ENCODE results near the gene PNPLA6.

PNPLA6 gene

DNA sequence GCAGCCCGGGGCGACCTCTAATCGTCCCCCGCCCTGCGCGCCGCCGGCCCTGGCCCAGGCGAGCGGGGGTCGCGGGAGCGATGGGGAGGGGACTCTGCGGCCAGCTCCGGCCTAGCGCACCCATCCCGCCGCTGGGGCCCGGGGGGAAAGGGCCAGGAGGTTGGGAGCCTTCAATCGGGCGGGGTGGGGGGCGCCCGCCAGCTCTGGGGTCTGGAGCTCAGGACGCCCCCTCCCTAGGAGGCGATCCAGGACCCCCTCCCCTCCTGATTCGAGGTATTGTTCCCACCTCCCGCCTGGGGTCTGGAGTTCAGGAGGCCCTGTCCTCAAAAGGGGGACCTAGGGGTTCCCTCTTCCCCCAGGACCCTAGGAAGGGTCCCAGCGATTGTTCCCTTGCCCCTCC lies 19.2 kb upstream of the PNPLA6 start:
- DNase-seq = no peak

DNA sequence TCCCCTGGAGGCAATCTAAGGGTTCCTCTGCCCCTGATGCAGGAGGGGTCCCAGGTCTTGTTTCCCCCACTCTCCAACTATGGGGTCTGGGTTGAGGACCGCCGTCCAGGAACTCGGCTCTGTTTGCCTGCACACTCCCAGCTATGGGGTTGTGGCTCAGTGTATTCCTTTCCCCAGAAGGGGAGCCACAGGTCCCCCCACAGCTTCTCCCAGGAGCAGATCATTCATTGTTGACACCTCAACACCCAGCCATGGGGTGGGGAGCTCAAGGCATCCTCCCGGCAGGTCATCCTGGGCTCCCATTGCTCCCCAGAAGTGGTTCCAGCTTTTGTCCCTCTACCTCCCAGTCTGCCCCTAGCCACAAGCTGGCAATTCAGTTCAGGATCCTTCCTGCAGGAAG lies 18.6 kb upstream of the PNPLA6 start:
- no peak for DNase-seq

- DNase-seq = no peak
Measured at GRCh38 chr19:7519361-7520130, 16.0 kb upstream of the PNPLA6 start.

DNA sequence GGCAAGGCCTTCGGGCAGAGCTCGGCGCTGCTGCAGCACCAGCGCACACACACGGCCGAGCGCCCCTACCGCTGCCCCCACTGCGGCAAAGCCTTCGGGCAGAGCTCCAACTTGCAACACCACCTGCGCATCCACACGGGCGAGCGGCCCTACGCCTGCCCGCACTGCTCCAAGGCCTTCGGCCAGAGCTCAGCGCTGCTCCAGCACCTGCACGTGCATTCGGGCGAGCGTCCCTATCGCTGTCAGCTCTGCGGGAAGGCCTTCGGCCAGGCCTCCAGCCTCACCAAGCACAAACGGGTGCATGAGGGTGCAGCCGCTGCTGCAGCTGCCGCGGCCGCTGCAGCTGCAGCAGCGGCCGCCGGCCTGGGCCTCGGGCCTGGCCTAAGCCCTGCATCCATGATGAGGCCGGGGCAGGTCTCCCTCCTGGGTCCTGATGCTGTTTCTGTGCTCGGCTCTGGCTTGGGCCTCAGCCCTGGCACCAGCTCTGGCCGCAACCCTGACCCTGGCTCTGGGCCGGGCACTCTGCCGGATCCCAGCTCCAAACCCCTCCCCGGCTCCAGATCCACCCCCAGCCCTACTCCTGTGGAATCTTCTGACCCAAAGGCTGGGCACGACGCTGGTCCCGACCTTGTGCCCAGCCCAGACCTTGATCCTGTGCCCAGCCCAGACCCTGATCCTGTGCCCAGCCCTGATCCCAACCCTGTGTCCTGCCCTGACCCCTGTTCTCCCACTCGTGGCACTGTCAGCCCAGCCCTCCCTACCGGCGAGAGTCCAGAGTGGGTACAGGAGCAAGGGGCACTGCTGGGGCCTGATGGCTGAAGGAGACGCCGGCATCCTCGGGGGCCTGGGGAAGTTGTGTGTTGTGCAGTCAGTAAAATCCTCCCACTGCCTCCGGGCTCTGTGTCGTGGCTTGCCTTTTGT lies 15.1 kb upstream of the PNPLA6 start:
- DNase-seq = no peak

- DNase-seq = no peak
Measured at GRCh38 chr19:7521551-7522071, 13.9 kb upstream of the PNPLA6 start.

- DNase-seq = peak; percentile 100
Measured at GRCh38 chr19:7522072-7522922, 13.2 kb upstream of the PNPLA6 start, which contains the start of gene MCOLN1. Gene MCOLN1 (plus strand): TSS chr19:7522624. CDS start chr19:7522751, 127 bp downstream.

- DNase-seq = no peak
Measured at GRCh38 chr19:7522923-7523667, 12.4 kb upstream of the PNPLA6 start.

- no peak for DNase-seq
Measured at GRCh38 chr19:7524523-7524922, 11.0 kb upstream of the PNPLA6 start.

DNA sequence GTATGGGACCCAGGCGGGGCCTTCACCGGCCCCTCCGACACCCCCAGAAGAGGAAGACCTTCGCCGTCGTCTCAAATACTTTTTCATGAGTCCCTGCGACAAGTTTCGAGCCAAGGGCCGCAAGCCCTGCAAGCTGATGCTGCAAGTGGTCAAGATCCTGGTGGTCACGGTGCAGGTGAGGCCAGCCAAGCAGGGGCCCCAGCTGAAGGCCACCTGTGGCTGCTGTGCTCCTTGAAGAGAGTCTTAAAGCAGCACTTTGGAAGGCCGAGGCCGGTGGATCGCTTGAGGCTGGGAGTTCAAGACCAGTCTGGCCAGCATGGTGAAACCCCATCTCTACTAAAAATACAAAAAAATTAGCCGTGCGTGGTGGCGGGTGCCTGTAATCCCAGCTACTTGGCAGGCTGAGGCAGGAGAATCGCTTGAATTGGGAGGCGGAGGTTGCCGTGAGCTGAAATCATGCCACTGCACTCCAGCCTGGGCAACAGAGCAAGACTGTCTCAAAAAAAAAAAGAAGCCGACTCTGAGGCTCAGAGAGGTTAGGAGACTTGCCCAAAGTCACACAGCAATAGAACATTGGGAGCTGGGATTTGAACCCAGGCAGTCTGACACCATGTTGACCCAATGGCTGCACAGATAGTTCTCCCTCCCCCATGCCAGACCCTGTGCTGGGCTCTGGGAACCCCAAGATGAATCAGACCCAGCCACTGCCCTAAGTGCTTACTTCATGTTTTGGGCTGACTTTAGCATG lies 10.4 kb upstream of the PNPLA6 start:
- no peak for DNase-seq

DNA sequence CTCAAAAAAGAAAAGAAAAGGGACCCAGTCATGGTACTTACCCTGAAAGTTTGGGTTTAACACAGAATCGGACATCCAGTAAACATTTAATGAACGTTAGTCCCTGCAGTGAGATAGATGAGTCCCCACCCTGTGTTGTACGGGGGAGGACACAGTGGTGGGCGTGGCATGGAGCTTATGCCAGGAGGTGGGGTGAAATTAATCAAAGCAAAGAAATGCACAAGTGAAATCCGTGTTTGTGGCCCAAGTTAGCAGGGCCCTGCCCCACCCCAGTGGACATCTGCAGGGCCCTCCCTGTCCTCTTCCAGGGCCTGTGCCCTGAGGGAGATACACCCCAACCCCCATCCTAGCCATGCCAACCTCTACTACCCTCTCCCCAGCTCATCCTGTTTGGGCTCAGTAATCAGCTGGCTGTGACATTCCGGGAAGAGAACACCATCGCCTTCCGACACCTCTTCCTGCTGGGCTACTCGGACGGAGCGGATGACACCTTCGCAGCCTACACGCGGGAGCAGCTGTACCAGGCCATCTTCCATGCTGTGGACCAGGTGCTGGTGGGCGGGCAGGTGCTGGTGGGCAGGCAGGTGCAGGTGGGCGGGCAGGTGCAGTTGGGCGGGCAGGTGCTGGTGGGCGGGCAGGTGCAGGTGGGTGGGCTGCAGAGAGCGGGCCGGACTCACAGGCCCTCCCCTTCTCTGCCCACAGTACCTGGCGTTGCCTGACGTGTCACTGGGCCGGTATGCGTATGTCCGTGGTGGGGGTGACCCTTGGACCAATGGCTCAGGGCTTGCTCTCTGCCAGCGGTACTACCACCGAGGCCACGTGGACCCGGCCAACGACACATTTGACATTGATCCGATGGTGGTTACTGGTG lies 9.2 kb upstream of the PNPLA6 start:
- DNase-seq = no peak

DNA sequence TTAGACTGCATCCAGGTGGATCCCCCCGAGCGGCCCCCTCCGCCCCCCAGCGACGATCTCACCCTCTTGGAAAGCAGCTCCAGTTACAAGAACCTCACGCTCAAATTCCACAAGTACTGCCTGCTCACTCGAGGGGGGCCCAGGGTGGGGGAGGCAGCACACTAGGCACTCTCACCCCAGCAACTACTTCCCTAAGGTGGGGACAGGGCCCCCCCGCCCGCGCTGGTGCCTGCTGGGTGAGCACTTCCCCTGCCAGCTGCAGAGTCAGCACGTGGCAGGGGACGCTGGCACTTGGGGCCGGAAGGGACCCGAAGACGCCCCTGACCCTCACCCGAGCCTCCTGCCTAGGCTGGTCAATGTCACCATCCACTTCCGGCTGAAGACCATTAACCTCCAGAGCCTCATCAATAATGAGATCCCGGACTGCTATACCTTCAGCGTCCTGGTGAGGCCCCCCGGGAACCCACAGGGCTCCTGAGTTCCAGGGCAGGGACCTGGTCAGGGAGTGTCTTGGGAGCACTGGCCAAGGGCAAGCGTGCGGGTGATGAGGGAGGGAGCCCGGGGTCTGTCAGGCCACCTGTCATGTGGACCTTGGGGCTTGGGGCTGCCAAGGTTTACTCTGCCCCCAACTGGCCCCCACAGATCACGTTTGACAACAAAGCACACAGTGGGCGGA lies 7.9 kb upstream of the PNPLA6 start:
- no peak for DNase-seq

GRCh38 chr19:7528192-7528519 lies 7.4 kb upstream of the PNPLA6 start:
- DNase-seq = no peak

- DNase-seq = no peak
Measured at GRCh38 chr19:7528522-7529245, 6.8 kb upstream of the PNPLA6 start.

GRCh38 chr19:7529246-7529600 lies 6.3 kb upstream of the PNPLA6 start:
- DNase-seq = no peak

GRCh38 chr19:7529610-7530490 lies 5.7 kb upstream of the PNPLA6 start:
- DNase-seq = no peak

GRCh38 chr19:7533281-7533885 lies 2.1 kb upstream of the PNPLA6 start:
- no peak for DNase-seq

DNA sequence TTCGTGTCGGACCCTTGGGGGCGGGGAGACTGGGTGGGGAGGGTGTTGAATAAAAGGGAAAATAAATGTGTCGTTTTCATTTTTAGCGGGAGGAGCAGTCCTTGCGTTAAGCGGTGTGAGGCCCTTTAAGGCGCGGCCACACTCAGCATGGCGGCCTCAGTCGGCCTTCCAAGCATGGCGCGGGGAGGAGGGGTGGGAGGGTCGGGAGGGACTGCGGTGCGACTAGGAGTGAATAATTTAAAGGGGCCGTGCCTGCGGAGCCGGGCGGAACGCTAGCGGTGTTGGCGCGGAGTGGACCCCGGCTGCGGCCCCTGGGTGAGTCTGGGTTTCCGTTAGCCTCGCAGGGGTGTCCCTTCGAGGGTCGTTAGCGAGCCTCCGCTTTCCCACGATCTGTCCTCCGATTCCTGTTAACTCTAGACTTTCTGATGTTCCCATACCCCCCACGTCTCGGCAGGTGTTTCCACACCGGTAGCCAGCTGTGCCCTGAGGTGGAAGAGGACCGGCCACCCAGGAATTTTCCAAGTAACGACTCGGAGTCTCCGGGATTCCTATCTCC lies 1.5 kb upstream of the PNPLA6 start:
- DNase-seq = peak; percentile 77
